G401 (cell line): ENCODE data around the gene SYK. TPM values are rescaled to one million over a fixed set of nuclear protein-coding genes. Genes with fewer than 3 reads are reported as not detected.

Experiments used
- DNase-seq: peaks from one replicate; pipeline ENCODE4 v3.0.0-alpha.2; 2015; ENCODE audit warnings: low spot score
- in situ Hi-C: cut with HindIII; loops from 2 replicates; pipeline ENCODE4 v1.10.0; 2016; ENCODE audit warnings: low sequenced_read_pairs, mixed read lengths
- total RNA-seq: library from RNA; depleted of rRNA; stranded (reverse); fragments of >200 nt; shearing (Covaris generic); gene quantifications from 2 replicates; pipeline ENCODE4 v1.2.3, GENCODE V29; 2014

SYK gene
- total RNA-seq, 1 experiment from 2014 or later = not detected

GRCh38 chr9:90841615-90842014 is 40.0 kb downstream of the SYK start:
- in situ Hi-C loops = no loop called here
- no peak for DNase-seq

GRCh38 chr9:90842176-90842777 is 40.7 kb downstream of the SYK start:
- in situ Hi-C loops = no loop called here
- DNase-seq = no peak

- no peak for DNase-seq
- in situ Hi-C loops = no loop called here
Observed at GRCh38 chr9:90842996-90843395, 41.4 kb downstream of the SYK start.

- no peak for DNase-seq
- in situ Hi-C loops = no loop called here
Observed at GRCh38 chr9:90843525-90843924, 41.9 kb downstream of the SYK start.

- in situ Hi-C loops = no loop called here
- DNase-seq = no peak
Observed at GRCh38 chr9:90844326-90844725, 42.7 kb downstream of the SYK start.

GRCh38 chr9:90846770-90847419 is 45.3 kb downstream of the SYK start:
- in situ Hi-C loops = no loop called here
- DNase-seq = no peak

- in situ Hi-C loops = no loop called here
- no peak for DNase-seq
Observed at GRCh38 chr9:90847971-90848370, 46.4 kb downstream of the SYK start.

GRCh38 chr9:90848866-90849265 is 47.2 kb downstream of the SYK start:
- in situ Hi-C loops = no loop called here
- no peak for DNase-seq

- DNase-seq = no peak
- in situ Hi-C loops = no loop called here
Observed at GRCh38 chr9:90851444-90851843, 49.8 kb downstream of the SYK start.

GRCh38 chr9:90853945-90854344 is 52.3 kb downstream of the SYK start:
- DNase-seq = no peak
- in situ Hi-C loops = no loop called here

GRCh38 chr9:90854637-90855175 is 53.1 kb downstream of the SYK start:
- in situ Hi-C loops = no loop called here
- no peak for DNase-seq

- peak; percentile 72 for DNase-seq
- in situ Hi-C loops = no loop called here
Observed at GRCh38 chr9:90855208-90855902, 53.7 kb downstream of the SYK start.

GRCh38 chr9:90857091-90857490 is 55.5 kb downstream of the SYK start:
- no peak for DNase-seq
- in situ Hi-C loops = no loop called here

- DNase-seq = no peak
- in situ Hi-C loops = no loop called here
Observed at GRCh38 chr9:90857855-90858254, 56.2 kb downstream of the SYK start.

- in situ Hi-C loops = no loop called here
Observed at GRCh38 chr9:90858457-90858901, 56.9 kb downstream of the SYK start.

GRCh38 chr9:90860382-90860781 is 58.8 kb downstream of the SYK start:
- peak; percentile 10 for DNase-seq
- in situ Hi-C loops = no loop called here

More at GRCh38 chr9:90858457-90858901, 56.9 kb downstream of the SYK start:
- DNase-seq = peak; percentile 46

- in situ Hi-C loops = no loop called here
- no peak for DNase-seq
Observed at GRCh38 chr9:90860826-90861225, 59.2 kb downstream of the SYK start.

- in situ Hi-C loops = no loop called here
- no peak for DNase-seq
Observed at GRCh38 chr9:90861380-90861779, 59.8 kb downstream of the SYK start.

GRCh38 chr9:90861826-90862740 is 60.5 kb downstream of the SYK start:
- in situ Hi-C loops = no loop called here
- no peak for DNase-seq
